22Rv1 (cell line): ENCODE measurements around the gene LRRC14B.

ENCODE experiments used
- CTCF ChIP-seq: fragments of 450-650 bp; IDR thresholded peaks from 2 replicates; pipeline ENCODE4 v1.5.1; 2017; ENCODE audit warnings: mild to moderate bottlenecking
- ZFX ChIP-seq: fragments of 450-650 bp; IDR thresholded peaks from 2 replicates; pipeline ENCODE4 v1.6.1; 2017; ENCODE audit warnings: antibody characterized with exemption, borderline replicate concordance

- TF ChIP-seq CTCF (no peak), ZFX (no peak)
Measured at GRCh38 chr5:167982-168660, 23.2 kb upstream of the LRRC14B start.
